Measurements from ENCODE around the gene HFE.

DNA sequence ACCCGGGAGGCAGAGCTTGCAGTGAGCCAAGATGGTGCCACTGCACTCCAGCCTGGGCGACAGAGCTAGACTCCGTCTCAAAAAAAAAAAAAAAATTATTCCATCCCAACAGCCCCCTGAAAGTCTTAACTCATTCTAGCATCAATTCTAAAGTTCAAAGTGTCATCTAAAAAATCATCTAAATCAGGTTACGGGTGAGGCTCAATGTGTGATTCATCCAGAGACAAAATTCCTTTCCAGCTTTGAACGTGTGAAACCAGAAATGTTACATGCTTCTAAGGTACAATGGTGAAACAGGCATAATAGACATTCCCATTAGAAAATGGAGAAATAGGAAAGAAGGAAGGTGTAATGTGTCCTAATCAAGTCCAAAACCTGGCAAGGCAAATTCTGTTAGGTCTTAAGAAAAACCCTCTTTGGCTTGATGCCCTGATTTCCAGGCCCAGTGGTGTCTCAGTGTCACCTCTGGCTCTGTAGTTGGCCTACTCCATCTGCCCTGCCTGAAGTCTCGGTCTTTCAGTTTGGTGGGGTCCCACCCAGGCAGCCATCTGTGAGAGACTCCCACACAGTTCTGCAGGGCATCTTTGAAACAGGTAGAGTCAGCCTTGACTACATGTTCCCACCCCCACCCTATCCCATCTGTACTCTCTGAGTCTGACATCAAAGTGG, 43.5 kb downstream of the HFE start:
- TF ChIP-seq, protein P1, sequence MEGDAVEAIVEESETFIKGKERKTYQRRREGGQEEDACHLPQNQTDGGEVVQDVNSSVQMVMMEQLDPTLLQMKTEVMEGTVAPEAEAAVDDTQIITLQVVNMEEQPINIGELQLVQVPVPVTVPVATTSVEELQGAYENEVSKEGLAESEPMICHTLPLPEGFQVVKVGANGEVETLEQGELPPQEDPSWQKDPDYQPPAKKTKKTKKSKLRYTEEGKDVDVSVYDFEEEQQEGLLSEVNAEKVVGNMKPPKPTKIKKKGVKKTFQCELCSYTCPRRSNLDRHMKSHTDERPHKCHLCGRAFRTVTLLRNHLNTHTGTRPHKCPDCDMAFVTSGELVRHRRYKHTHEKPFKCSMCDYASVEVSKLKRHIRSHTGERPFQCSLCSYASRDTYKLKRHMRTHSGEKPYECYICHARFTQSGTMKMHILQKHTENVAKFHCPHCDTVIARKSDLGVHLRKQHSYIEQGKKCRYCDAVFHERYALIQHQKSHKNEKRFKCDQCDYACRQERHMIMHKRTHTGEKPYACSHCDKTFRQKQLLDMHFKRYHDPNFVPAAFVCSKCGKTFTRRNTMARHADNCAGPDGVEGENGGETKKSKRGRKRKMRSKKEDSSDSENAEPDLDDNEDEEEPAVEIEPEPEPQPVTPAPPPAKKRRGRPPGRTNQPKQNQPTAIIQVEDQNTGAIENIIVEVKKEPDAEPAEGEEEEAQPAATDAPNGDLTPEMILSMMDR (conservative IDR thresholded peaks at IDR 0.05 in 1 of 2, IDR thresholded peaks at IDR 0.05 in 1 of 2; ENCODE audit: low read depth in 1 of 2, low read length in 2 of 2): no peak
- TF ChIP-seq EZH2 (IDR thresholded peaks at IDR 0.05; ENCODE audit: low read length, missing control alignments): no peak

Measured in fibroblast of lung (primary cell).